Tibial nerve (tissue), 3 donors: Measurements from ENCODE around the gene VSTM2L.

Source experiments
- CTCF ChIP-seq, 5 experiments: fragments of 200-600 bp in 3 of 5; fragments of 450-650 bp in 2 of 5; sonication (generic) in 3 of 5; IDR thresholded peaks; one replicate each; pipeline ENCODE4 v1.5.1; 2016 to 2019; ENCODE audit warnings: antibody characterized with exemption in 5 of 5, mild to moderate bottlenecking in 3 of 5, moderate library complexity in 2 of 5
- POLR2A ChIP-seq, 2 donors: fragments of 450-650 bp; IDR thresholded peaks; one replicate each; pipeline ENCODE4 v1.6.1; 2017; ENCODE audit warnings: antibody characterized with exemption in 2 of 2, mild to moderate bottlenecking in 2 of 2, moderate library complexity in 2 of 2

- TF ChIP-seq CTCF (IDR thresholded peaks at IDR 0.05), result no peak
- TF ChIP-seq POLR2A (IDR thresholded peaks at IDR 0.05), result no peak
Measured at GRCh38 chr20:37940858-37941257, 37.9 kb downstream of the VSTM2L start.
